Muscle layer of colon (tissue), 2 donors: ENCODE measurements around the gene MYBPHL.
"Not testable (repeated sequence)": the region's sequence is repeated elsewhere in the genome, so short reads cannot be mapped to it uniquely, and the experiment has no call there.

Experiments
- H3K27ac ChIP-seq: one replicate; pipeline ENCODE4 v1.7.0; 2013; ENCODE audit warnings: low read depth, mild to moderate bottlenecking, low read length, moderate library complexity
- H3K27me3 ChIP-seq, 2 donors: one replicate each; pipeline ENCODE4 v1.7.0; 2013; ENCODE audit warnings: low read length in 2 of 2, mild to moderate bottlenecking in 2 of 2; ENCODE audit not compliant: insufficient read depth in 2 of 2, control insufficient read depth in 1 of 2
- H3K36me3 ChIP-seq: one replicate; pipeline ENCODE4 v1.7.0; 2013; ENCODE audit warnings: mild to moderate bottlenecking, low read length; ENCODE audit not compliant: insufficient read depth
- H3K4me1 ChIP-seq: one replicate; pipeline ENCODE4 v1.7.0; 2013; ENCODE audit warnings: mild to moderate bottlenecking, low read length; ENCODE audit not compliant: insufficient read depth
- H3K4me3 ChIP-seq, 2 donors: one replicate each; pipeline ENCODE4 v1.7.0; 2013; ENCODE audit warnings: low read length in 2 of 2, low read depth in 1 of 2, mild to moderate bottlenecking in 1 of 2, moderate library complexity in 1 of 2
- H3K9ac ChIP-seq: one replicate; pipeline ENCODE4 v1.7.0; 2013; ENCODE audit warnings: low read length
- H3K9me3 ChIP-seq: one replicate; pipeline ENCODE4 v1.7.0; 2013; ENCODE audit warnings: mild to moderate bottlenecking, low read length
- donor health status: abdominal sarcoma.
- donor health status: Adenocarcinoma of cecum.

MYBPHL gene

DNA sequence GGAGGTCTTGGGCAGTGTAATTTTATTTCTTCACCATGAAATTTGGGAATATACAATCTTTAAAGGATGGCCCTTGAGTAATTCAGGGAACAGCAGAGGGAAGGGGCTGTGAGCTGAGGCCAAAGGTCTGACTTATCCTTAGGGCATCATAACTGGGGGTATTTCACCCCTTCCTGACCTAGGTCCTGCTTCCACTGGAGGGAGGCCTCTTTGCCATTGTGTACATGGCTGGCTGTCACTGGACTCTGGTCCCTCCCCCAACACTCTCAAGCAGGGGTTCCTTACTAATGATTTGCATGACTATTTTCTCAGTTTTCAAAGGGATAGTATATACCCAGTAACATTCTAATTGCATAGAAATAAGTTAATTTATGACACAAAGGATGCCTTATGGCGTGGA lies 16.7 kb downstream of the MYBPHL start:
- Histone ChIP-seq H3K36me3 (no peaks in the 10 kb centered on the region), H3K4me1 (no peaks in the 10 kb centered on the region), H3K27me3 (no peaks in the 10 kb centered on the region), H3K9ac (no peak overlapping the region), H3K4me3 (no peak overlapping the region), H3K9me3 (no peaks in the 10 kb centered on the region), H3K27ac (no peak overlapping the region)

GRCh38 chr1:109286762-109287161 lies 20.0 kb downstream of the MYBPHL start:
- peaks cover 18% of the 10 kb centered on the region for H3K4me1 ChIP-seq
- H3K4me3 ChIP-seq, H3K27ac ChIP-seq, H3K9me3 ChIP-seq, H3K27me3 ChIP-seq, H3K36me3 ChIP-seq, H3K9ac ChIP-seq: not testable (repeated sequence)

DNA sequence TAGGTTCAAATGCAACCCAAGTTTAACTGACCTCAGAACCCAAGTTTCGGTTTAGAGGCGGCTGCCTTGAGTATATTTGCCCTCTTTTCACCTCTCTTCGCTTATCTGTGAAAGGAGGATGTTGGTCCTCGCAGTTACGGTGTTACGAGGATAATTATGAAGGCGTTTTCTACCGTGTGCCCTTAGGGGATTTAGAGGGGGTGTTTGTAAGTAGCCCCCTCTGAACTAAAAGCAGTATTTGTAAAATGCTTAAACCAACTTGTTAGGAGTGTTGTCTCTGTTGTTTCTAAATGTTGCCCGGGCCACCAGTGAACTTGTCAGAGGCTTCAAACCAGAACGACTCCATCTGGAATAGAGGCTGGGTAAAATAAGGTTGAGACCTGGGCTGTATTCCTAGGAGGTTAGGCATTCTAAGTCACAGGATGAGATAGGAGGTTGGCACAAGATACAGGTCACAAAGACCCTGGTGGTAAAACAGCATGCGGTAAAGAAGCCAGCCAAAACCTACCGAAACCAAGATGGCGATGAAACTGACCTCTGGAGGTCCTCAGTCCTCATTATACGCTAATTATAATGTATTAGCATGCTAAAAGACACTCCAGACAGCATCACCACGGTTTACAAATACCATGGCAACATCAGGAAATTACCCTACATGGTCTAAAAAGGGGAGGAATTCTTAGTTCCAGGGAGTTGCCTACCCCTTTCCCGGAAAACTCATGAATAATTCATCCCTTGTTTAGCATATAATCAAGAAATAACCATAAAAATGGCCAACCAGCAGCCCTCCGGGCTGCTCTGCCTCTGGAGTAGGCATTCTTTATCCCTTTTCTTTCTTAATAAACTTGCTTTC lies 22.8 kb downstream of the MYBPHL start:
- no peaks in the 10 kb centered on the region for H3K9me3 ChIP-seq
- no peaks in the 10 kb centered on the region for H3K36me3 ChIP-seq
- peaks cover 18% of the 10 kb centered on the region for H3K4me1 ChIP-seq
- no peaks in the 10 kb centered on the region for H3K27me3 ChIP-seq
- peak overlapping the region; percentile 51 for H3K9ac ChIP-seq
- peak overlapping the region; percentile 84 for H3K27ac ChIP-seq
- peak overlapping the region; percentile 58 to 85 for H3K4me3 ChIP-seq

DNA sequence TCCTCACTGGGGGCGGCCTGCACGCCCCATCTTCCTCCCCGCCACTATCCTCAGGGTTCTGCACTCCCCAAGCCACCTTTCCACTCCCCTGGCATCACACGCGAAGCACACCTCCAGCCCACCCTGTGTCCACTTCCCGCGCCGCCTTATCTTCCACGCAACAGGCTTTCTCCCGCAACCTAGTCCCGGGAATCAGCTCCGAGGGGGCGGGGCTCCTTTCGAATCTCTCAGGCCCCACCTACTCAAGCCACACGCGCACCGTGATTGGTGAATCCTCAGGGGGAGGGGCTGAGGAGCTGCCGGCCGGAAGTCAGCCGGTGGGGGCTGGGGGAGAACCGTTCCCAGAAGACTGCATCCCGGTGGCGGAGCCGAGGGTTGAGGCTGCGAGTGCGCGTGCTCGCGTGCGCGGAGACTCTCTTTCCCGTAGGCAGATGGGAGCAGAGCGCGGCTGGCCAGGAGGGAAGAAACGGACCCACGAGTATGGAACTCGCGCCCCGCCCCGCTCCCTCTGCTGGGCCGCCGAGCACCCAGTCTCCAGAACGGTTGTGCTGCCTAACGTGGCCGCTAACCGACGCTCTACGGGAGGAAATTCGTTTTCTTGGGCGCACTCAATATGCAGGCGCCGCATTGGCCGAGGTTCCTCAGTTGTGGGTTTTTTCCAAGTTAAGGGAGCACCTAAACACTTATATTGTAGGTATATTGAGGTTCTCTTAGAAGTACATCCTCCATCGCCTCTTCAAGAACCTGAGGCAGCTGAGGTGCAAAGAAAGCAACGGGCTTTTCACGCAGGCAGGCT lies 23.7 kb downstream of the MYBPHL start, which contains the start of gene PSRC1:
Gene PSRC1, minus strand, starts transcription at position 194 of the 796 bp plus-strand sequence.
- peak within 1 kb of the TSS; percentile 51 for H3K9ac ChIP-seq
- no peaks in the 10 kb centered on the region for H3K27me3 ChIP-seq
- no peaks in the 10 kb centered on the region for H3K9me3 ChIP-seq
- peak within 1 kb of the TSS; percentile 84 for H3K27ac ChIP-seq
- H3K4me1 ChIP-seq = peaks cover 18% of the 10 kb centered on the region
- peak within 1 kb of the TSS; percentile 58 to 85 for H3K4me3 ChIP-seq
- no peaks in the 10 kb centered on the region for H3K36me3 ChIP-seq

DNA sequence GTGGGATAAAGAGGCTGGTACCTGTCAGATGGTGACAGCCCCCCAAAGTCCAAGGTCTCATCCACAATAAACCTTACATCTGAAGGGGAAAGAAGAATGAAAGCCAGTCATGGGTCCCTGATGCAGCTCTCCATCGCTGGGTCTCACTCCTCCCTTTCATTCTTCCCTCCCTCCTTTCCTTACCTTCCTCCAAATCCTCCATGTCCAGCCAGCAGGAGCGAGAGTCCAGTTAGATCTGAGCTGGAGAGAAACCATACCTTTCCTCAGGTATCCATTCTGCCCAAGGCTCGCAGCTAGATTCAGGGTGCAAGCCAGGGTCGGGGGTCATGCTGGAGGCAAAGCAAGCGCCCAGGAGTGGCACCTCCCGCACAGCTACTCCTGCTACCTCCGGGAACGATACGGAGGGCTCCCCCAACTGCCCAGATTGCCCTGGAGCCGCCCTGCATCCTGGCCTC lies 24.3 kb downstream of the MYBPHL start:
- H3K9ac ChIP-seq = no peak overlapping the region

DNA sequence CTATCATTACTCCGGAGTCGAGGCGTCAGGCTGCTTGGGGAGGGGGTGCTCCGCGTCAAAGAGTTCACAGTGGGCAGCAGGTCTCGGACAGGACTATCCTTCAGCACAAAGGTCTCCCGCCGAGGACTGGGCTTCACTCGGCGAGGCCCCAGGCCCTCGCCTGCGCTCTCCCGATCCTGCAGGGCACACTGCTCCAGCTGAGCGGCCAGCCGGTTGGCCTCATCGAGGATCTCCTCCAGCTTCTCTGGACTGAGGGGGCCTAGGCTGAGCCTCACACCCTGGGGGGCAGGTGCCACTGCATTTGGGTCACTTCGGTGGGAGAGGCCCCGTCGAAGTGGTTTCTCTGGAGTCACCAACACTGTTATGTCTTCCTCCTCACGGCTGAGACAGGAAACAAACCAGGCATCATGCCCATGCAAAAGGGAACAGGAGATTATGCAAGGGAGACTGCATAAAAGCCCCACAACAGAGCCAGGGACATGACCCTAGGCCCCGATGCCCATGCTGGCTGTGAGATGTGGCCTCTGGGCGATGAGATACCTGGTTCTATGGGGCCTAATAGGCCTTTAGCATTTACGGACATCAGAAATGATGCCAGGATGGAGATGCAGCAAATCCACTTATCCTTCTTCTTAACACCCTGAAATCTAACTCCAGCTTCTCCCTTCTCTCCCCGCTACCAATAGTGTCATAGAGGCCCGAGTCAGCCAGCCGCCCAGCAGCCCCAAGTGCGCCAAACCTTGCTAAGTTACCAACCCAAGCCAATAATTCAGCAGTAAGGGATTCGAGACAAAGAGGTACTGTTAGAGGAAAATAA lies 24.9 kb downstream of the MYBPHL start:
- Histone ChIP-seq H3K36me3 (no peaks in the 10 kb centered on the region), H3K27ac (no peak overlapping the region), H3K4me1 (peaks cover 18% of the 10 kb centered on the region), H3K9me3 (no peaks in the 10 kb centered on the region), H3K27me3 (no peaks in the 10 kb centered on the region), H3K9ac (no peak overlapping the region), H3K4me3 (peak overlapping the region in 1 of 2 donors; percentile 85)

More for the DNA sequence above, 24.3 kb downstream of the MYBPHL start:
- H3K4me1 ChIP-seq = peaks cover 18% of the 10 kb centered on the region
- peak overlapping the region; percentile 84 for H3K27ac ChIP-seq
- no peaks in the 10 kb centered on the region for H3K36me3 ChIP-seq
- H3K27me3 ChIP-seq = no peaks in the 10 kb centered on the region
- no peaks in the 10 kb centered on the region for H3K9me3 ChIP-seq
- H3K4me3 ChIP-seq = peak overlapping the region; percentile 58 to 85

- H3K27ac ChIP-seq = no peak overlapping the region
- H3K27me3 ChIP-seq = no peaks in the 10 kb centered on the region
- no peaks in the 10 kb centered on the region for H3K9me3 ChIP-seq
- H3K9ac ChIP-seq = no peak overlapping the region
- H3K36me3 ChIP-seq = no peaks in the 10 kb centered on the region
- H3K4me1 ChIP-seq = peaks cover 18% of the 10 kb centered on the region
- H3K4me3 ChIP-seq = no peak overlapping the region
Observed at GRCh38 chr1:109280862-109281261, 25.9 kb downstream of the MYBPHL start.

DNA sequence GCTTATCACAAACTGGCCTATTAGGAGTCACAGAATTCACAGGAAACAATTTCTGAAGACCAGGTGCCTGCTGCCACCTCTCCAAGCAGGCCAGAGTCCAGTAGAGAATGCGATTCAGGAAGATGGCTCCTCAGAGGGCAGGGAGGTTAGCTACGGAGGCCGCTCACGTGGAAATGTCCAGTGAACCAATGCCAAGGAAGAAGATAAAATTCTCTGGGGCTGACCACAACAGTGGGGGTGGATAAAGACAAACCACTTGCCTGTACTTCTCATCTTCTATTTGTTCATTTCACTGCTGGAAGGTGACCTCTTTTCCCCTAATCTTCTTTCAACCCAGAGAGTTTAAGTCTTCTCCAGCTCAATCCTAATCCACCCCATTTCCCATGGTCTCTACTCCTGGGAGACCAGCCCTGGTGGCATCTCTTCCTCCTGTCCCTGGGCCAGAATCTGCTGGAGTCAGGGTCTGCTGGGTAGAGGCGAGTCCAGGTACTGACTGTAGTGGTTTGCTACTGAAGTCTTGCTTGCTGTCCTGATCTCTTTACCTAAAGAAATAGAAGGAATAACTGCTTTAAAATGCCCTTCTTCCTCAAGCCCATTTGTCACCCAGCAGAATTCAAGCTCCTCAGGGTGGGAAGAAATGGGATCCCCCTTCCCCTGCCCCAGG lies 27.1 kb downstream of the MYBPHL start:
- no peak overlapping the region for H3K9ac ChIP-seq
- no peak overlapping the region for H3K27ac ChIP-seq
- H3K36me3 ChIP-seq = no peaks in the 10 kb centered on the region
- no peak overlapping the region for H3K4me3 ChIP-seq
- peaks cover 24% of the 10 kb centered on the region for H3K4me1 ChIP-seq
- H3K27me3 ChIP-seq = no peaks in the 10 kb centered on the region
- H3K9me3 ChIP-seq = no peaks in the 10 kb centered on the region

DNA sequence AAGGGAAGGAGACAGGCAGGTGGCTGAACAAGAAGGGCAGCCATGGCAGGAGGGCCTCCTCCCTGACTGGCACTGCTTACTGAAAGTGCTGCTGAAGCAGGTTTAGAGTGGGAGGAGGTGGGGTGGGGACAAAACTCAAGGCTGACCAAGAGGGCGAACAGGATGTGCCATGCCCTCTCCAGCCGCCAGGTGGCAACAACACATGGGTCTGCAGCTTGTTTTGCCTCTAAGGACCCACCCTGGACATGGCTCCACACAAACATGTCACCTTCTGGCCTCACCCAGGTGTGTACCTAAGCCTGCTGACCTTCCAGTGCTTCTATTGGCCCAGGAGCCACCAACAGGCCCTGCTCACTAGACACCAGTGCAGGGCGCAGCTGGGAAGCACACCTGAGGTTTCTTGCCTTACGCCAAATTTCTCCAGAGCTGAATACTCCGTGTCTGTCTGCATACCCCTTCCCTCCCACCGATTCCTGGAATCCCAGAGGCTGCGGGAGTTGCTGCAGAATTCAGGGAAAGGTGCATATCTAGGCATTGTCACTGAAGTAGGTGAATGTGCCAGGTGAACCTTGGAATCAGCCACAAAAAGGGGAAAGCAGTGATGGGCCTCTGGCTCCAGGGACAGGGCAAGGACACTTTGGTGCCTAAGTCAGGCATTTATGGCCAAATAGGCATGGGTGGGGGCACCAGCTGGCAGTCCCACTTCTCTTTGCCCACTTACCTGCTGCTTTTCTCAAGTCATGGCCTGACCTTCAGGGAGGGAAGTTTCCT lies 29.2 kb downstream of the MYBPHL start:
- Histone ChIP-seq H3K9ac (no peak overlapping the region), H3K27ac (no peak overlapping the region), H3K9me3 (no peaks in the 10 kb centered on the region), H3K27me3 (no peaks in the 10 kb centered on the region), H3K4me3 (no peak overlapping the region), H3K4me1 (peaks cover 16% of the 10 kb centered on the region), H3K36me3 (no peaks in the 10 kb centered on the region)

DNA sequence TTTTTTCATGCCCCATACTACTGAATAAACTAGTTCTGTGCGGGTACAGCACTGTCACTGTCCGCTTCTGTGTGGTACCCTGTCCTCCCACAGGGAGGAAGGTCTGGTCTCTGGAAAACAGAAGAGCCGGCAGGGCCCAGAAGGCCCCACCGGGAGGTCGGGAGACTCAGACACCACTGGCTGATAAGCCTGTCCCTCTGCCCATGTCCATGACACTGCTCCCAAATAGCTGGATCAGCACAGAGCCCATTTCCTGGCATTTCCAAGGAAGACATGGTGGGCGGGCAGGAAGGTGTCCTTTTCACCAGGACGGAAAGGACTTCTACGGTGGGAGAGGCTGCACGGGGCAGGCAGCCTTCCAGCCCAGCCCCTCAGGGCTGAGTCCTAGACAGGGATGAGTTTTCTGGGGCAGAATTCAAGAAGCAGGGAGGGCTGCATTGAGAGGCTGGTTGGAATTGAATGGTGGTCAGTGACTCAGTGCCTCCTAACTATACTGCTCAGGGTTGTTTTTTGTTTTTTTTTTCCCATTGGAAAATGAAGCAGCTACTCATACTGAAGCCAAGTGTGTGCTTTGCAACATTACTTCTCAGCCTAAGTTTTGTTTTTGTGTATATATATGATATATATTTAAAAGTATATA lies 31.0 kb downstream of the MYBPHL start:
- Histone ChIP-seq H3K27ac (no peak overlapping the region), H3K4me3 (no peak overlapping the region), H3K9me3 (no peaks in the 10 kb centered on the region), H3K9ac (no peak overlapping the region), H3K27me3 (no peaks in the 10 kb centered on the region), H3K36me3 (no peaks in the 10 kb centered on the region), H3K4me1 (peaks cover 7% of the 10 kb centered on the region)
